K562 (cell line): ENCODE results near the gene NXF3. TPM values are rescaled to one million over a fixed set of nuclear protein-coding genes. Genes with fewer than 3 reads are reported as not detected.

Experiments
- CHCHD3 ChIP-seq: fragments of 250-450 bp; sonication (Bioruptor Pico); IDR thresholded peaks from 2 replicates; pipeline ENCODE4 v2.1.2; 2022; ENCODE audit warnings: mild to moderate bottlenecking
- CTCF ChIP-seq, 3 experiments: IDR thresholded peaks in 2 of 3; conservative IDR thresholded peaks in 1 of 3; 2 replicates each; pipeline ENCODE4 v1.5.1; 2011 to 2012; ENCODE audit warnings: low read length in 3 of 3, mild to moderate bottlenecking in 3 of 3, control low read depth in 2 of 3, improper control_type of control experiment in 1 of 3, inconsistent platforms in 1 of 3, low read depth in 1 of 3, mixed read lengths in 1 of 3, moderate library complexity in 1 of 3; ENCODE audit not compliant: insufficient read depth in 2 of 3
- E4F1 ChIP-seq: fragments of 250-450 bp; sonication (Bioruptor Pico); IDR thresholded peaks from 2 replicates; pipeline ENCODE4 v1.5.0; 2021; ENCODE audit warnings: mild to moderate bottlenecking, borderline replicate concordance
- ESRRB ChIP-seq: fragments of 250-450 bp; sonication (Bioruptor Pico); IDR thresholded peaks from 2 replicates; pipeline ENCODE4 v1.5.0; 2020; ENCODE audit warnings: mild to moderate bottlenecking, moderate library complexity, borderline replicate concordance
- HOXB6 ChIP-seq: fragments of 250-450 bp; sonication (Bioruptor Pico); IDR thresholded peaks from 2 replicates; pipeline ENCODE4 v1.5.1; 2022; ENCODE audit warnings: mild to moderate bottlenecking, borderline replicate concordance
- ILK ChIP-seq: fragments of 450-650 bp; IDR thresholded peaks from 2 replicates; pipeline ENCODE4 v1.6.1; 2016; ENCODE audit warnings: missing genetic modification characterization, low read depth, mild to moderate bottlenecking, missing compliant biosample characterization, moderate library complexity, borderline replicate concordance
- KLF13 ChIP-seq: fragments of 450-650 bp; IDR thresholded peaks from 2 replicates; pipeline ENCODE4 v1.6.1; 2016; ENCODE audit warnings: missing genetic modification characterization, low read depth, mild to moderate bottlenecking, missing compliant biosample characterization, moderate library complexity, borderline replicate concordance
- MCM3 ChIP-seq: fragments of 450-650 bp; IDR thresholded peaks from 2 replicates; pipeline ENCODE4 v1.6.1; 2016
- MED1 ChIP-seq: sonication (generic); formaldehyde crosslinking; IDR thresholded peaks from 2 replicates; pipeline ENCODE4 v1.8.1; 2023; ENCODE audit warnings: missing genetic modification reagents, borderline replicate concordance
- POU5F1 ChIP-seq: fragments of 150-350 bp; IDR thresholded peaks from 2 replicates; pipeline ENCODE4 v1.6.1; 2014; ENCODE audit warnings: borderline replicate concordance, low read length, low read depth, mild to moderate bottlenecking; ENCODE audit not compliant: partially characterized antibody
- PPARD ChIP-seq: fragments of 250-450 bp; sonication (Bioruptor Pico); IDR thresholded peaks from 2 replicates; pipeline ENCODE4 v1.8.0; 2022; ENCODE audit warnings: inconsistent platforms, mild to moderate bottlenecking, moderate library complexity
- RBBP5 ChIP-seq: fragments of 200-600 bp; sonication (generic); IDR thresholded peaks from 2 replicates; pipeline ENCODE4 v1.6.1; 2012; ENCODE audit warnings: borderline replicate concordance, mild to moderate bottlenecking, low read length, control low read depth, inconsistent platforms; ENCODE audit not compliant: insufficient read depth, poor library complexity, severe bottlenecking
- SFPQ ChIP-seq: fragments of 200-400 bp; formaldehyde crosslinking; IDR thresholded peaks from 2 replicates; pipeline ENCODE4 v1.6.1; 2017; ENCODE audit warnings: mild to moderate bottlenecking, low read depth, low read length, moderate library complexity
- SMARCB1 ChIP-seq: IDR thresholded peaks from 2 replicates; pipeline ENCODE4 v1.6.1; 2011; ENCODE audit warnings: improper control_type of control experiment, low read depth; ENCODE audit not compliant: insufficient read length
- SNIP1 ChIP-seq: fragments of 450-650 bp; IDR thresholded peaks from 2 replicates; pipeline ENCODE4 v1.7.1; 2017; ENCODE audit warnings: low read depth, mild to moderate bottlenecking
- ZBTB2 ChIP-seq: fragments of 450-650 bp; IDR thresholded peaks from 2 replicates; pipeline ENCODE4 v1.6.1; 2016; ENCODE audit warnings: antibody characterized with exemption
- ZBTB9 ChIP-seq: fragments of 450-650 bp; formaldehyde crosslinking; IDR thresholded peaks from 2 replicates; pipeline ENCODE4 v1.4.0; 2020; ENCODE audit warnings: mild to moderate bottlenecking, moderate library complexity
- ZNF695 ChIP-seq: fragments of 450-650 bp; formaldehyde crosslinking; IDR thresholded peaks from 2 replicates; pipeline ENCODE4 v1.4.0; 2020; ENCODE audit warnings: mild to moderate bottlenecking, moderate library complexity
- ZNF780A ChIP-seq: fragments of 250-450 bp; sonication (Bioruptor Pico); IDR thresholded peaks from 2 replicates; pipeline ENCODE4 v1.5.0; 2021; ENCODE audit warnings: mild to moderate bottlenecking
- polyA plus RNA-seq, 8 experiments: library from polyadenylated mRNA; depleted of rRNA in 4 of 8; stranded (reverse) in 5 of 8; unstranded in 3 of 8; fragments of >200 nt; fragmentation: Nextera tagmentation in 2 of 8; fragmentation: Illumina TruSeq in 1 of 8; extraction: Ambion mirVana in 2 of 8; extraction: Trizol in 1 of 8; gene quantifications; 2 replicates each; pipeline versions ENCODE4 v1.2.1 to v1.2.3, GENCODE V29; 2011 to 2014; ENCODE audit warnings: inconsistent platforms in 1 of 8, missing spikeins in 1 of 8
- total RNA-seq, 7 experiments: library from RNA; depleted of rRNA in 6 of 7; stranded (reverse); fragments of >200 nt in 6 of 7; fragmentation: Illumina TruSeq in 2 of 7; extraction: Trizol in 2 of 7; gene quantifications; 2 replicates each; pipeline versions ENCODE4 v1.2.1 to v1.2.3, GENCODE V29; 2011 to 2021; ENCODE audit warnings: low replicate concordance in 1 of 7

The NXF3 gene
- total and polyA plus RNA-seq, 9 of the 15 experiments (the other 6 are each of a cell fraction or from before 2014, with no cell fraction given), result 0.18 to 0.40 (median 0.28) TPM; not detected in 2

GRCh38 chrX:103124284-103124683 lies 31.3 kb upstream of the NXF3 start (continued):
- TF ChIP-seq SMARCB1 (no peak), ZBTB2 (no peak), E4F1 (CRISPR knock-in tag) (no peak), KLF13 (tag) (no peak), HOXB6 (CRISPR knock-in tag) (no peak), ZBTB9 (CRISPR knock-in tag) (no peak), SFPQ (no peak), CHCHD3 (CRISPR knock-in tag) (no peak), ESRRB (CRISPR knock-in tag) (no peak), MED1 (CRISPR knock-in tag) (no peak), PPARD (CRISPR knock-in tag) (no peak), MCM3 (no peak), ZNF780A (CRISPR knock-in tag) (no peak), ILK (tag) (no peak), SNIP1 (no peak), POU5F1 (no peak), CTCF (IDR thresholded peaks at IDR 0.05 in 2 of 3, conservative IDR thresholded peaks at IDR 0.05 in 1 of 3; ENCODE audit: insufficient read depth in 2 of 3, low read depth in 1 of 3, low read length in 3 of 3) (no peak), RBBP5 (no peak), ZNF695 (CRISPR knock-in tag) (no peak)
